HuH-7 (cell line): ENCODE data around the gene RGS10.
"Not testable (repeated sequence)": the region's sequence is repeated elsewhere in the genome, so short reads cannot be mapped to it uniquely, and the experiment has no call there.

Experiments used
- DNase-seq: peaks from one replicate; pipeline ENCODE4 v3.0.0; 2011; ENCODE audit warnings: low spot score

The RGS10 gene

GRCh38 chr10:119468542-119469324 is 73.8 kb downstream of the RGS10 start:
- DNase-seq: no peak

- DNase-seq: no peak
Observed at GRCh38 chr10:119466655-119467054, 75.9 kb downstream of the RGS10 start.

- no peak for DNase-seq
Observed at GRCh38 chr10:119466076-119466475, 76.4 kb downstream of the RGS10 start.

- no peak for DNase-seq
Observed at GRCh38 chr10:119465085-119465484, 77.4 kb downstream of the RGS10 start.

GRCh38 chr10:119463195-119463594 is 79.3 kb downstream of the RGS10 start:
- DNase-seq: not testable (repeated sequence)

- no peak for DNase-seq
Observed at GRCh38 chr10:119462773-119463172, 79.7 kb downstream of the RGS10 start.

- no peak for DNase-seq
Observed at GRCh38 chr10:119461923-119462322, 80.6 kb downstream of the RGS10 start.

- no peak for DNase-seq
Observed at GRCh38 chr10:119461380-119461779, 81.1 kb downstream of the RGS10 start.

- DNase-seq: no peak
Observed at GRCh38 chr10:119460369-119461195, 81.9 kb downstream of the RGS10 start.

GRCh38 chr10:119459681-119460340 is 82.7 kb downstream of the RGS10 start:
- DNase-seq: no peak

- DNase-seq: no peak
Observed at GRCh38 chr10:119457966-119458766, 84.4 kb downstream of the RGS10 start.

- DNase-seq: no peak
Observed at GRCh38 chr10:119456435-119456810, 86.1 kb downstream of the RGS10 start.

GRCh38 chr10:119455609-119456434 is 86.7 kb downstream of the RGS10 start:
- DNase-seq: no peak

- no peak for DNase-seq
Observed at GRCh38 chr10:119454990-119455389, 87.5 kb downstream of the RGS10 start.

- DNase-seq: no peak
Observed at GRCh38 chr10:119454316-119454715, 88.2 kb downstream of the RGS10 start.

- DNase-seq: no peak
Observed at GRCh38 chr10:119453313-119453712, 89.2 kb downstream of the RGS10 start.

GRCh38 chr10:119452396-119452795 is 90.1 kb downstream of the RGS10 start:
- no peak for DNase-seq

- no peak for DNase-seq
Observed at GRCh38 chr10:119451300-119451896, 91.1 kb downstream of the RGS10 start.

- DNase-seq: no peak
Observed at GRCh38 chr10:119450606-119451299, 91.8 kb downstream of the RGS10 start.
